Panc1 (cell line): ENCODE measurements around the gene ZFYVE26.

Experiments
- REST ChIP-seq, 2 experiments: IDR thresholded peaks; 2 replicates each; pipeline ENCODE4 v1.6.1; 2011 to 2012; ENCODE audit warnings: low read depth in 2 of 2, control low read depth in 1 of 2, low read length in 1 of 2, mild to moderate bottlenecking in 1 of 2, moderate library complexity in 1 of 2; ENCODE audit not compliant: insufficient read depth in 1 of 2
- TCF7L2 ChIP-seq: IDR thresholded peaks from 2 replicates; pipeline ENCODE4 v1.6.1; 2011; ENCODE audit warnings: mild to moderate bottlenecking, low read depth, low read length, inconsistent platforms
- TF ChIP-seq, protein P1 (sequence below): fragments of 450-650 bp; IDR thresholded peaks from 2 replicates; pipeline ENCODE4 v1.5.1; 2017; ENCODE audit warnings: mild to moderate bottlenecking

GRCh38 chr14:67721875-67722274 lies 94.5 kb downstream of the ZFYVE26 start:
- TF ChIP-seq REST (IDR thresholded peaks at IDR 0.05; ENCODE audit: insufficient read depth in 1 of 2, low read depth in 2 of 2, low read length in 1 of 2) (no peak), TCF7L2 (no peak)
- TF ChIP-seq, protein P1, sequence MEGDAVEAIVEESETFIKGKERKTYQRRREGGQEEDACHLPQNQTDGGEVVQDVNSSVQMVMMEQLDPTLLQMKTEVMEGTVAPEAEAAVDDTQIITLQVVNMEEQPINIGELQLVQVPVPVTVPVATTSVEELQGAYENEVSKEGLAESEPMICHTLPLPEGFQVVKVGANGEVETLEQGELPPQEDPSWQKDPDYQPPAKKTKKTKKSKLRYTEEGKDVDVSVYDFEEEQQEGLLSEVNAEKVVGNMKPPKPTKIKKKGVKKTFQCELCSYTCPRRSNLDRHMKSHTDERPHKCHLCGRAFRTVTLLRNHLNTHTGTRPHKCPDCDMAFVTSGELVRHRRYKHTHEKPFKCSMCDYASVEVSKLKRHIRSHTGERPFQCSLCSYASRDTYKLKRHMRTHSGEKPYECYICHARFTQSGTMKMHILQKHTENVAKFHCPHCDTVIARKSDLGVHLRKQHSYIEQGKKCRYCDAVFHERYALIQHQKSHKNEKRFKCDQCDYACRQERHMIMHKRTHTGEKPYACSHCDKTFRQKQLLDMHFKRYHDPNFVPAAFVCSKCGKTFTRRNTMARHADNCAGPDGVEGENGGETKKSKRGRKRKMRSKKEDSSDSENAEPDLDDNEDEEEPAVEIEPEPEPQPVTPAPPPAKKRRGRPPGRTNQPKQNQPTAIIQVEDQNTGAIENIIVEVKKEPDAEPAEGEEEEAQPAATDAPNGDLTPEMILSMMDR, result no peak
